OCI-LY3 (cell line): Measurements from ENCODE around the gene GPD2.

Experiments
- EZH2phosphoT487 ChIP-seq: fragments of 200-600 bp; shearing (Covaris generic); IDR thresholded peaks from 2 replicates; pipeline ENCODE4 v1.6.1; 2018; ENCODE audit warnings: antibody characterized with exemption, mixed run types, low read depth
- TF ChIP-seq, protein P1 (sequence below): fragments of 200-600, 300-600 bp; sonication (generic); IDR thresholded peaks from 2 replicates; pipeline ENCODE4 v1.5.1; 2014; ENCODE audit warnings: antibody characterized with exemption, low read length, low read depth

DNA sequence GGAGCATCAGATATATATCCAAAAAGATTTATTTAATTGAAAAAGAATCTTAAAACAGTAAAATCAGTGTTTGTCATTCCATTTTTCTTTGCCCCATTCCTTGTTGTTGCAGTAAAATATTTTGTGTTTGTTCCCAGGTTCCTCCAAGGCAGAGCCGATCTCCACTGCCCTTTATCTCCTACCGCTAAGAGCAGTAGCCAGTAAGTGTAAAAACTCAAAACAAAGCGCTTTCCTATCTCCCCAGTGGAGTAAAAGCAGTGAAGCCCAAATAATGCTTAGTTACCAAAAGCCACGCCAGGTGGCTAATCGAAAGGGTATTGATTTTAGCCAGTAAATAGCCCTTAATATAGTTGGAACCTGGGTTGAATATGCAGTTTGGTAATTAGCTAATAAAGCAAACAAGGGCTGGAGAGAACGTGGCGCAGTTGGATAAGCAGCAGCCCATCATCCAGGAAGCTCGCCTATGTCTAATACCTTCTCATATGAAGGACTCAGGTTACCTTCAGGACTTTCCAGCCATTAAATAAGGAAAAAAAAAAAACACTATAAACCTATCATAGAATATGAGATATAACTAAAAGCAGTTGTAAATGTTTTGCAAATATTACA is 12.4 kb upstream of the GPD2 start:
- TF ChIP-seq, protein P1, sequence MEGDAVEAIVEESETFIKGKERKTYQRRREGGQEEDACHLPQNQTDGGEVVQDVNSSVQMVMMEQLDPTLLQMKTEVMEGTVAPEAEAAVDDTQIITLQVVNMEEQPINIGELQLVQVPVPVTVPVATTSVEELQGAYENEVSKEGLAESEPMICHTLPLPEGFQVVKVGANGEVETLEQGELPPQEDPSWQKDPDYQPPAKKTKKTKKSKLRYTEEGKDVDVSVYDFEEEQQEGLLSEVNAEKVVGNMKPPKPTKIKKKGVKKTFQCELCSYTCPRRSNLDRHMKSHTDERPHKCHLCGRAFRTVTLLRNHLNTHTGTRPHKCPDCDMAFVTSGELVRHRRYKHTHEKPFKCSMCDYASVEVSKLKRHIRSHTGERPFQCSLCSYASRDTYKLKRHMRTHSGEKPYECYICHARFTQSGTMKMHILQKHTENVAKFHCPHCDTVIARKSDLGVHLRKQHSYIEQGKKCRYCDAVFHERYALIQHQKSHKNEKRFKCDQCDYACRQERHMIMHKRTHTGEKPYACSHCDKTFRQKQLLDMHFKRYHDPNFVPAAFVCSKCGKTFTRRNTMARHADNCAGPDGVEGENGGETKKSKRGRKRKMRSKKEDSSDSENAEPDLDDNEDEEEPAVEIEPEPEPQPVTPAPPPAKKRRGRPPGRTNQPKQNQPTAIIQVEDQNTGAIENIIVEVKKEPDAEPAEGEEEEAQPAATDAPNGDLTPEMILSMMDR = no peak
- no peak for TF ChIP-seq EZH2phosphoT487
